CD4-positive, alpha-beta T cell treated with Interleukin-1 beta for 1 hour (primary cell): ENCODE results near the gene TYSND1.
"Not testable (repeated sequence)": the region's sequence is repeated elsewhere in the genome, so short reads cannot be mapped to it uniquely, and the experiment has no call there.

Experiments used
- DNase-seq, 2 donors: peaks; one replicate each; pipeline ENCODE4 v3.0.0-alpha.2; 2020 to 2022

The TYSND1 gene

DNA sequence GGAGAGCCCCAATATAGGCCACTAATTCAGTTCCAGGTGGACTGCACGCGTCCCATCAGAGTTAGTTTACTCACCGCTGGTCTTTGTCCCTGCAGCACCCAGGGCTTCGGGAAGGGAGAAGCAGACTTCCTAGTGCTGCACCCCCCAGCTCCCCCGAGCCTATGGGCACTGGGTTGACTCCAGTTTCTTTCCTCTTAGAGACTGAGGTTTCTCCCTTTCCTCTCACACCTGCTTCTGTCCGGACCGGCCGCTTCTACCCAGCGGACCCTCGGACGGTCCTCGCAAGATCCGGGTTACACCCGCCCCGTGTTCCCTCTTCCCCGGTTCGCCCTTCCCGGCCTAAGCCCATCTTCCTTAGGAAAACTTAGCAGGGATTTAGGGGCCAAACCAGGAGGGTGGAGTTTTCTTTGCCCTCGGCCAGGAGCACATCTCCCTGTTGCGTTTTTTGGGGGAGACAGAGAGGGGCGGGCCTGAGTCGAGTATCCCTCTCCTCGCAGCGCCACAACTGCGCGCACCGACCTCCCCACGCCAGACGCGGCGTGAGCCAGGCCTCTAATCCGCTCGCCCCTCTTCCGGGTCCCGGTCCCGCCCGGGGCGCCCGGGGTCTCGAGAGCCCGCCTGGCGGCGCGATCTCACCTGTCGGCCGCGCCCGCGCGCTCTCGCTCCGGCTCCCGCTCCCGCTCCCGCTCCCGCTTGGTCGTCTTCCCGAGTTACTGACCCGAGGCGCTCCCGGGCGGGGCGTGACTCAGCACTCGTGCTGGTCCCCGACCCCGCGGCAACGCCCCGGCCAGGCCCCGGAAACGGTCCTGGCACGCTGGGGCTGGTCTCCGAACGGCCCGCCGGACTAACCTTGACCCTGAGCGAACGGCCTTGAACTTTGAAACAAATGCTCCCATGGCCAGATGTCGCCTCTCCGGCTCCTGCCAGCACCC is 14.1 kb downstream of the TYSND1 start, which contains the start of gene AIFM2:
Gene AIFM2 (minus strand): TSS at position 728 of the 932 bp plus-strand sequence. CDS start 8,741 bp downstream, outside the sequence.
- DNase-seq: peak; percentile 16 to 34

DNA sequence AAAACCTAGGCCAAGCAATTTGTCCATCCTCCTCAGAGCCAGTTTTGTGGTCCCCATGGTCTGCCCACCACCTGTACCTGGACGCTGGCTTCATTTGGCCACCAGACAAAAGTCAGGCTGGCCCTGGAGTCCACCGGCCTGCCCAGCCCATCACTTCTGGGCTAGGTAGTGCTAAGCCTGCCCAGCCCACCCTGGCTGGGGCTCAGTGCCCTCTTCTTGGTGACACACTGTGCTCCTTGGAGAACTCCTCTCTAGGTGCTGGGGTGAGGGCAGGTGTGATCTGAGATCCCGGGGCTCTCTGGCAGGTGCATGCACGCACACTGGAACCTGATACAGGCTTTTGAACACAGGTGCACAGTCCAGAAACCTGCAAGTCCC is 15.0 kb downstream of the TYSND1 start:
- DNase-seq: no peak

DNA sequence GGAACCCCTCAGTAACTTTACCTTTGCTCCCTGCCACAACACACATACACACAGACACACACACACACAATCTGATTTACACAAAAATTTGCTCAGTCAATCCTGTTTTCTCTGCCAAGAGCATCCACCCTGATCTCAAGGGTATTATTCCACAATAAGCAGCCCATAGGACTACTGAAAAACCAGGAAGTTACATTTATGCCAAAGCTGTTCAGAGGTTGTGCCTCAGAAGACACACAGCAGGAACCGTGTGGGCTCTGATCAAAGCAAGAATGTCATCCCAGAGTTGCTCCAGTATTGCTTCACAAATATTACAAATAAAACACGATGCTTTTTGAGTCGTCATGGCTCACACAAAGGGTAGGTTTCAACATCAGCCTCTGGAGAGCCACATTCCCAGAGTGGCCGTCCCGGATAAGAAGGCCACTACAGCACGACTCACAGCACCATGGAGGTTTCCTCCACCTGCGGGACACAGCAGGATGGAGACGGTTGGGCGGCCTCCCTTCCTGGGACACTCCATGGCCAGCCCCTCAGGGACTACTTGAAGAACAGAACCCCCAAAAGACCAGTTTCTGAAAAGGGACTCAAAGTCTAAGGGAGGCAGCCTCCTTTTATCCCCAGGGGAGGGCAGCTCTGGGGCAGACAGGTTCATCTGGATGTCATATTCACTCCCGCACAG is 15.5 kb downstream of the TYSND1 start:
- no peak for DNase-seq

DNA sequence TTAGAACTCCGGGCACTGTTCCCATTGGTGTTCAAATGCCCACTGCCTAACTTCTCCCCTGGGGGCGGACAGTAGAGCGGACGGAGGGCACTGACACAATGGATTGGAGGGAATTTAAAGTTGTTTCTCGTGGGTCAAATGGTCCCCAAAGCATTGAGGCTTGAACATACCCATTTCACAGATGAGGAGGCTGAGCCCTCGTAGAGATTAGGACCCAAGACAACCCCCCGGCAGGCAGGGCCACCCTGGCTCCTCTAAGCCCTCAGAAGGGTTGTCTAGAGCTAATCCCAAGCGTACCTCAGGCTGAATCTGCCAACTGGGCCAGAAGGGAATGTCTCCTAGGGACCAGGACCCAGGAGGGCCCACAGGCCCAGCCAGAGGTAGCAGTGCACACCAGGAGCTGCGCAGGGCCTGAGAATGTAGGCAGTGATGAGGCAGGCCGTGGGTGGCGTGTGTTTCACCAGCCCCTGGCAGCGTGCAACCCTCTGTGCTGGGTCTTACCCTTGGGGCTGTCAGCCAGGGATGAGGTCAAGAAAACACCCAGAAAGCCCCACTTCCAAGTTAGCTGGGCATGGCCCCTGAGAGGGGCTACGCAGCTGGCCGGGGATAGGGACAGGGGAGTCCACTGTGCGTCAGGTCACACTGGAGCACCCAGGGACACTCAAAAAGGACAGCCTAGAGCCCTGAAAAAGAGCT is 19.7 kb downstream of the TYSND1 start:
- DNase-seq: no peak

DNA sequence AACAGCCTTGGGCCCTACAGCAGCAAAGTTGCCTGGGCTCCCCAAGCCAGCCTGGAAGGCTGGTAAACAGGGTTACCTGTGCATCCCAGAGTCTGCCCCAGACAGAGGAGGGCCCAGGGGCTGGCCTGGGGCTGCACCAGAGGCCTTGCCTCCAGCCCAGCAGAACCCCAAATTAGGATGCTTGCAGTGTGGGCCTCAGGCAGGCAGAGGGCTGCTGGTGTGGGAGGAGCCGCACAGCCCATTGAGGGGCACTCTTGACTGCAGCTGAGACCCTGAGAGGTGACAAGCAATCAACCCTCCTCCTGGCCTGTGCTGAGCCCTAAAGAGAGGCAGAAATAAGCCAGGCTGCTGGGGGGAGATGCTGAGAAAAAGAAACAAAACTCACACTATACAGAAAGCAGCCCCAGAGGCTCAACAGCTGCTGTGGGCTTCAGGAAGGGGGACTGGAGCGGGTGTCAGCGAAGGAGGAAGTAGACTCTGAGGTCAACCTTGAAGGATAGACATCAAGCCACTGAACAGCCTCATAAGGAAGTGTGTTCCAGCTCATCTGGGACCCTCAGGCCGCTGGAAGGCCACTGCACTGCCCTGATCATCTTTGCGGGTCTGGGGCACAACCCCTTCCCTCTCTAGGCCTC is 20.5 kb downstream of the TYSND1 start:
- no peak for DNase-seq

DNA sequence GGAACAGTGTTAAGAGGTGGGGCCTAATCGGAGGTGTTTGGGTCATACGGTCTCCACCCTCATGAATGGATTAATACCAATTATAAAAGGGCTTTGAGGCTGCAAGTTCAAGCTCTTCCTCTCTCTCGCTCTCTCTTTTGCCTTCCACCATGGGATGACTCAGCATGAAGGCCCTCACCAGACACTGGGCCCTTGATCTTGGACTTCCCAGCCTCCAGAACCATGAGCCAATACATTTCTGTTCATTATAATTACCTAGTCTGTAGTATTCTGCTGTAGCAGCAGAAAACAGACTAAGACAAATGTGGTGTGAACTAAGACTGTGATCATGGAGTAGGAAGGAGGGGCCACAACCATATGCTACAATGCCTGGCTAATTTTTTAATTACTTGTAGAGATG is 21.6 kb downstream of the TYSND1 start:
- no peak for DNase-seq

DNA sequence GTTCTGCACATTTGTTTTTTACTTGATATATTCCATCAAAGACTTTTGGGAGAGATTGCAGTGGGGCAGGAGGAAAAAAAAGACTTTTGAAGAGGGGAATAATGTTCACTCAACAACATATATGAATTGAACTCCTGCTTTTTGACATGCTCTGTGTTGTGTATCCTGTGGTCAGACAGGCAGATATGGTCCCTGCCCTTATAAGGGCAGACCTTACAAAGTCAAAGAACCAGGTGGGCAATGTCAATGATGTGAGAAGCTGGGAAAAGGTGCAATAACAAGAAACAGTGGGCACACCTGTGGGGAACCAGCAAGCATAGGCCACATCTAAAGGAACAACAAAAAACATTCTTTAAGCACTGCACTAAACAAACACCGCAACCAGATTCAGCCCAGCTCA is 22.1 kb downstream of the TYSND1 start:
- DNase-seq: no peak

DNA sequence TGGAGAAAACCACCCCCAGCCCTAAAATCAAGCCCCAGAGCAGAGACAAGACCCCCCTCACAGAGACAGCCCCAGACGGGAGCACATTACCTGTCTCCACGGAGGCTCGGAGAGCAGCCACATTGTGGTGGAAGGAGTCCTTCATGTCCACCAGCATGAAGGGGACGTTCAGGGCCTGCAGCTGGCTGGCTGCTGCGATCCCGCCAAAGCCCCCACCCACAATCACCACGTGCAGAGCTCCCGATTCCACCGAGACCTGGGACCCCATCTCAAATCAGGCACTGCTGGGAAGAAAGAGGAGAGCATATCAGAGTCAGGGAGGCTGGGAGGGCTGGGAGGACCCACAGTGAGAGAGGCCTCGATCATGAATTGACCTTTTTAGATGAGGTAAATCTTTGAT is 22.7 kb downstream of the TYSND1 start:
- DNase-seq: no peak

DNA sequence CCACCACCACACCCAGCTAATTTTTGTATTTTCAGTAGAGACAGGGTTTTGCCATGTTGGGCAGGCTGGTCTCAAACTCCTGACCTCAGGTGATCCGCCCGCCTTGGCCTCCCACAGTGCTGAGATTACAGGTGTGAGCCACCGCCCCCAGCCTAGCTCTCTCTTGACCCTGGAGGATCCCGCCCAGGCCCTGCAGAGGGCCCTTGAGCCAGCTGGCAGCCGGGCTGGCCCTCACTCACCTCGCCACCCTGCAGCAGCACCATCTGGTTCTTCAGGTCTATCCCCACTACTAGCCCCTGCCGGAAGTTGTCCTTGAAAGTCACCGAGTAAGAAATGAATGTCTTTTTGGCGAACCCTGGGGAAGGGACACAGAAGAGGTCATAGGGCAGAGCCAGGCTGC is 23.3 kb downstream of the TYSND1 start:
- DNase-seq: not testable (repeated sequence)

DNA sequence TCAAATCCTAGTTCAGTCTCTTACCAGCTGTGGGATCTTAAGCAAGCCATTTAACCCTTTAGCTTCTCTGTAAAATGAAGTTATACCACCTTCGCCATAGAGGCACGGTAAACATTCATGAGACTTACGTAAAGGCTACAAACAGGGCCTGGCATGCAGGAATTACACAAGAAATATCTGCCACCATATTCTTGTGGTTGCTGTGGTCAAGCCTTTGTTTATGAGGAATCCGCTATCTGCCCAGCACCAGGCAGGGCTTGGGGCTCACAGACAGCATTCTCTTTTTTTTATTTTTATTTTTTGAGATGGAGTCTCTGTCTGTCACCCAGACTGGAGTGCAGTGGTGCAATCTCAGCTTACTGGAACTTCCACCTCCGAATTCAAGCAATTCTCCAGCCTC is 23.8 kb downstream of the TYSND1 start:
- no peak for DNase-seq

DNA sequence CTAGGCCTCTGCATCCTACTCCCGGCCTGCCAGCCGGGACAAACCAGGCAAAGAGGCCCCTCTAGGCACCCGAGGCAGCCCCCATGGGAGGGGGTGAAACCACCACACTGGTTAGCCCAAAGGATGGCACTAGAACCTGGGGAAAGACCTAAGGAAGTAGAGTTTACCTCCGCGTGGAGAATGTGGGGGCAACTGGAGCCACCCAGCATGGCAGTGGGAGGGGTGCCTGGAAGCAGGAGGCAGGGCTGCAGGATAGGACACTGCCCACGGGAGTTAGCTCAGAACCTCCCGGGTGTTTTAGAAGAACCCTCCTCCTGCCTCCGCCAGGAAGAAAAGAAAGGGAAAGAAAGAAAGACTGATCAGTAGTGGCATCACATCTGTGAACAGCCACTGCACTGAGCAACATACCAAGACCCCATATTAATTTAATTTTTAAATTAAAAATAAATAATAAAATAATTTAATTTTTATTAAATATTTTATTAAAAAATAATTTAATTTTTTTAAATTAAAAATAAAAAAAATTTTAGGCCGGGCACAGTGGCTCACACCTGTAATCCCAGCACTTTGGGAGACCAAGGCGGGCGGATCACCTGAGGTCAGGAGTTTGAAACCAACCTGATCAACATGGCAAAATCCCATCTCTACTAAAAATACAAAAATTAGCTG is 25.1 kb downstream of the TYSND1 start:
- no peak for DNase-seq

DNA sequence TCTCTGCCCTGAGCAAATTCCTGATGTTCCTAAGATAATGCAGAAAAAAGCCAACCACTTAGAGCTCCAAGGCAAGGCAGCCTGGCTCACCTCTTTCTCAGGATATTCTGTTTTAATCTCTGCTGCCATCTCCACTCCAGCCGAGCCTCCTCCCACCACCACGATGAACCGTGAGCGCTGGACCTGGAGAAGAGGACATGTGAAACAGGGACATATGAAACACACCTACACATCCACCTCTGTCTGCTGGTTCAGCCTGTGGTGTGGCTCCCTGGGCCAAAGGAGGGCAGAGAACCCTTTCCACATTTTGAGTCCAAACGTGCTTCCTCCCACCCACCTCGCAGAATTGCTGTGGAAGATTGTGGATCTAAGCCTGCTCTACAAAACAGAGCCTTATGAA is 26.1 kb downstream of the TYSND1 start:
- no peak for DNase-seq

DNA sequence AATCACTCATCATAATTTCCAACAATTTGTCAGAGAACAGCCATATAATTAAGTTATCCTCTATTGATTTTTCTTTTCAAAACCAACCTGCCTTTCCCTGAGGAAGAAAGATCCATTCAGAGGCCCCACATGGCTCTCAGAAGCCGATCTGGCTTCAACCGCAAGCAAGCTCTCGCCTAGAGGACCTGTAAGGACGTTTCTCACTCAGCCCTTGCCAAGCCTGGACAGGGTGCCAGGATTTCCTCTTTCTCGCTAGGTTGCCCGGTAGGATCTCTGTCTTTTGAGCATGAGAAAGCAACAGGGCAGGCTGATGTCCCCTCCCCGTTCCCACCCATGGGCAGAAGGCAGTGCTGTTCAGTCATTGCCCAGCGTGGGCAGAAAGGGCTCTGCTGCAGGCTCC is 26.9 kb downstream of the TYSND1 start:
- DNase-seq: no peak

DNA sequence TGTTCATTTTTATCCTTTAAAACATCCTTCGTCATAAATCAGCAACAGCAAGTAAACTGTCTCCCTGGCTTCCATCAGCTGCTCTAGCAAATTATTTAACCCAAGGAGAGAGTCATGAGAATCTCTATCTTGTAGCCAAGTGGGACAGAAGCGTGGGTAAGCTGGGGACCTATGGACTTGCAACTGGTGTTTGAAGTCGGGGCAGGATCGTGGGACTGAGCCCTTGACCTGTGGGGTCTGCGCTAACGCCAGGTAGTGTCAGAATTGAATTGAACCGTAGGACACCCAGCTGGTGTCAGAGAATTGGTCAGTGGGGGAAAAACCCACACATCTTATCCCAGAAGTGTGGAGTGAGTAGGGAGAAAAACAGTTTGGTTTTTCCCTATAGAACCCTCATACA is 27.3 kb downstream of the TYSND1 start:
- no peak for DNase-seq

DNA sequence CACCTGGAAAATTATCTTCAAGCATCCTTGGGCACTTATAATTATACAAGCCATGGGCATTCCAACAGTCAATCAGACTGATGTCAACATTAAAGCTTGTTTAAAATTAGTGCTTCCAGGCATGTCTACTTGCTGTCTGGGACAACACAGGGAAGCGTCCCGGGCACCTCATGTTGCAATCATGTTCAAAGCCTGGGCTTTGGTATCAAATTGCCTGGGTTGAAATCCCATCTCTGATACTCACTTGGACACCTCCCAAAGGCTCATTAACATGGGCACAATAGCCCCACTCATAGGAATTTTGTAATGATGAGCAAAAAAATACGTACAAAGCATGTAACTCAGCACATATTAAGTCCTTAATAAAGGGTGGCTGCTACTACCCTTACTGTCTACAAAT is 28.3 kb downstream of the TYSND1 start:
- no peak for DNase-seq

DNA sequence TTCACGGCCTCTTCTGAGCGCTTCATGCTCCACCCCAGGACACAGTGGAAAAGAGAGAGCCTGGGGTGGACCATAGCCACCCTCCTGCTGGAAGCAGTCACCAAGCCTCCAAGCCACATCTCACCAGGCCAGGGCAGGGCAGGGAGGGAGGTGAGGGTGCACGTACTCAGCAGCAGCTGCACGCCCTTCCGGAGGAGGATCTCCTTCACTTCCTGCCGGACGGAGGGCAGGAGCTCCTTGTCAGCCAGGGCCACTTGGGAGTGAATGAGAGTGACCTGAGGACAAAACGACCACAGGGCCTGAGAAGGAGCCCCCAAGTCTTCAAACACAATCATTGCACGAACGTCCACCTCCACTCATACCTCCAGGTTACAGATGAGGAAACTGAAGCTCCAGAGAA is 28.9 kb downstream of the TYSND1 start:
- DNase-seq: no peak

DNA sequence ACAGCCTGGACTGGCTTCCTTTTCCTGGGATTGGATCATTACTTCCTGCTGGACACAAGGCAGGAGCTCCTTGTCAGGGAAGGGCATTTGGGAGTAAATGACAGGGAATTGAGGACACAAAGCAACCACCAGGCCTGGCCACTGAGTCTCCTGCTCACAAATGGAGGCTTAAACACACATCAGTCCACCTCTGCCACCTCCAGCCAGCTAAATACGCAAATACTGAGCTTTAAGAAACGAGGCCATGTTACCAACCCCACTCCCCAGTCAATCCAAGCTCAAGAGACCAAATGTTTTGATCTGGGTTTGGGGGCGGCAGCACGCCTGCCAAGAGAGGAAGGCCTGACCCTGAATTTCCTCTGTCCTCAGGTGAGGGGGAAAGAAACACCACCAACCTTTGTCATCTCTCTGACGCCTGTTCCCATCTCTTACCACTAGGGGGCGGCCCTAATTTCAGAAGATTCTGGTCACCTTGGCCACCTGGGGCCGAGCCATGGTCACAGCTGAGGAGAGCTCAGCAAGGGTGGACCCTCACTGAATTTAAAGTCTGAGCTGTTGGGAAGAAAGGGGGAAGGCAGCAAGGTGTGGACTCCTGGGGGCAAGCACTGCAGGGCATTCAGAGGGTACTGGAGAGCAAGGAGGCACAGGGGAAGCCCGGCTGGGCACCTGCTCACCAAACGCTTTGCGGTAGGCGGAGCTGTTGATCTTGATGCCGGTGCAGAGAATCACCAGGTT is 30.4 kb downstream of the TYSND1 start:
- peak; percentile 41 to 68 for DNase-seq

DNA sequence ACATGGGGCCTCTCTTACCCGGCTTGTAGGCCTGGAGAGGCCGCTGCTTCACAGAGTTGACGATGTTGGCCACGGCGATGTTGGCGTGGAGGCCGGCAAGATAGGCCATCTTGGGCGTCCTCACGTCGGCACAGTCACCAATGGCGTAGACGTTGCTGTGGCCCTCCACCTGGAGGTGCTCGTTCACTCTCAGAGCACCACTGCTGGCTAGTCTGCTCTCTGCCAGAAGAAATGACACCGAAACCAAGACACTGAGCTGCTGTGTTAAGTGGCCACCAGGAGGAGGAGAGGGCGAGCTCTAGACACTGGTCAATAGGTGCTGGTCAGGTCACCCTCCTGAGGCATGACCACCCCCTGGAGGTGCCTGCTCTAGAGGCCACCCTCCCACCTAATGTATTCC is 31.6 kb downstream of the TYSND1 start:
- no peak for DNase-seq

DNA sequence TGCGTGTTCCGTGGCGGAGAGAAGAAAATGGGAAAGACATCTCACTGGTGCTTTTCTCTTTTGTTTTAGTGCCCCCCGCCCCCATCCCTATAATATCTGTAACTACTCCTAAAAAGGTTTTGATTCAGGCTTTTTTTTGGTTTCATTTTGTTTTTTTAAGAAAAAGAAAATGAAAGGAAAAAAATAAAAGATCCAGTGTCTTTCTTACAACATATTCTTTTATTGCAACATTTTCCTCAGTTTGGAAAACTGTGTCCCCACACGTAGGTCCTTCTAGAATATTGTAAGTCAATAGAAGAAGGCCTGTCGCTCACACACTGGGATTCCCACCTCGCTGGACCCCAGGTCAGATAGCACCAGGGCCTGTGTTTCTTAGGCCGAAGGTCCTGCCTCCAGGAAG is 34.4 kb downstream of the TYSND1 start:
- DNase-seq: no peak

DNA sequence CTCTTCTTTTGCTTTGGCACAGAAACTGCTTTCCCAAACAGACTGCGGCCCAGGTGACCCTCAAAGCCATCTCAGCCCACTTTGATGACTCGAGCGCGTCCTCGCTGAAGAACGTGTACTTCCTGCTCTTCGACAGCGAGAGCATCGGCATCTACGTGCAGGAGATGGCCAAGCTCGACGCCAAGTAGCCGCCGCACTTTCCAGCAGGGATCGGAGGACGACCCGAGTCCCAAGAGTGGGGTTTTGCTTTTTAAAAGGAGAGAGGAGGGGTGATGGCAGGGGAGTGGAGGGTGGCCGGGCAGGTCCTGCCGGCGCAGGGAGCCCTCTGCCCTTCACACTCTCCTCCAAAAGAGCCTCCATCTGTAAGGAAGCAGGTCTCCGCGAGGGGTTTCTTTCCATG is 35.0 kb downstream of the TYSND1 start:
- DNase-seq: no peak

DNA sequence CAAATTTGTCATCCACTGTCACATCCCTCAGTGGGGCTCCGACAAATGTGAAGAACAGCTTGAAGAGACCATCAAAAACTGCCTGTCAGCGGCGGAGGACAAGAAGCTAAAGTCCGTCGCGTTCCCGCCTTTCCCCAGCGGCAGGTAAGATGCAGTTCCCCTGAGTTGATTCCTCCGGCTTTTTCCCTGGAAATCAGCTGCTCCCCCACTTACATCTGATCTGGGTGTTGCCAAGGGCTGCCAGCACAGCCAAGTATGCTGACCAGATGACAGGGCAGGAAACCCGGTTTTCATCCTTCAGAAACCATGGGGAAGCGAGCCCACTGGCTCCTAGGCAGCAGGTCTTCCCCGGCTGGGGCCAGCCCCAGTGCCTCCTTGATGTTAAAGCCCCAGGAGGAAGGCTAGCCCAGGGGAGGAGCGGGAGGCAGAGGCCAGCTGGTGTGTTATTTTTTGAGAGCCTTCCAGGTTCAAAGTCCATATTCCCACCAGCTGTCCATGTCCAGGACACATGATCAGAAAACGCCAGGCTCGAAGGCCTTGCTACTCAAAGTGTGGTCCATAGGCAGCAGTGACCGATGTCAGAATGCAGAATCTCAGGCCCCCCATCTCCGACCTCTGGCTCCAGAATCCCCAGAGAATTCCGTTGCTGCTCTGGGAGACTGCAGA is 37.3 kb downstream of the TYSND1 start:
- DNase-seq: no peak
